Suprapubic skin (tissue), 3 donors: Measurements from ENCODE around the gene SHISA3.

ENCODE experiments used
- POLR2AphosphoS5 ChIP-seq, 3 donors: sonication (generic); formaldehyde crosslinking; IDR thresholded peaks; one replicate each; pipeline ENCODE4 v1.6.1; 2017; ENCODE audit warnings: antibody characterized with exemption in 3 of 3
- TF ChIP-seq, protein P1 (sequence below), 2 donors: fragments of 200-600 bp in 1 of 2; fragments of 450-650 bp in 1 of 2; sonication (generic) in 1 of 2; IDR thresholded peaks; one replicate each; pipeline ENCODE4 v1.5.1; 2016 to 2019; ENCODE audit warnings: antibody characterized with exemption in 2 of 2, mild to moderate bottlenecking in 1 of 2, moderate library complexity in 1 of 2

DNA sequence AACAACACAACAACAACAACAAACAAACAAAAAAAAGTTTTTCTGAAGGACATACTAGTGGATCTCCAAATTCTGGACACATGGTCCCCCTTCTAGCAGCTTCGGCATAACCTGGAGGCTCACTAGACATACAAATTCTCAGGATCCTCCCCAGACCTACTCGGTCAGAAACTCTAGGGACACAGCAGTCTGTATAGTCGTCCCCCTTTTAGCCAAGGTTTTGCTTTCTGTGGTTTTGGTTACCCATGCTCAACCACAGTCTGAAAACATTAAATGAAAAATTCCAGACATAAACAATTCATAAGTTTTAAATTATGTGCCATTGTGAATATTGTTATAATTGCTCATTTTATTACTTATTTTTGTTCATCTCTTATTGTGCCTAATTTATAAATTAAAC, 45.2 kb upstream of the SHISA3 start:
- TF ChIP-seq, protein P1, sequence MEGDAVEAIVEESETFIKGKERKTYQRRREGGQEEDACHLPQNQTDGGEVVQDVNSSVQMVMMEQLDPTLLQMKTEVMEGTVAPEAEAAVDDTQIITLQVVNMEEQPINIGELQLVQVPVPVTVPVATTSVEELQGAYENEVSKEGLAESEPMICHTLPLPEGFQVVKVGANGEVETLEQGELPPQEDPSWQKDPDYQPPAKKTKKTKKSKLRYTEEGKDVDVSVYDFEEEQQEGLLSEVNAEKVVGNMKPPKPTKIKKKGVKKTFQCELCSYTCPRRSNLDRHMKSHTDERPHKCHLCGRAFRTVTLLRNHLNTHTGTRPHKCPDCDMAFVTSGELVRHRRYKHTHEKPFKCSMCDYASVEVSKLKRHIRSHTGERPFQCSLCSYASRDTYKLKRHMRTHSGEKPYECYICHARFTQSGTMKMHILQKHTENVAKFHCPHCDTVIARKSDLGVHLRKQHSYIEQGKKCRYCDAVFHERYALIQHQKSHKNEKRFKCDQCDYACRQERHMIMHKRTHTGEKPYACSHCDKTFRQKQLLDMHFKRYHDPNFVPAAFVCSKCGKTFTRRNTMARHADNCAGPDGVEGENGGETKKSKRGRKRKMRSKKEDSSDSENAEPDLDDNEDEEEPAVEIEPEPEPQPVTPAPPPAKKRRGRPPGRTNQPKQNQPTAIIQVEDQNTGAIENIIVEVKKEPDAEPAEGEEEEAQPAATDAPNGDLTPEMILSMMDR (IDR thresholded peaks at IDR 0.05): no peak
- TF ChIP-seq POLR2AphosphoS5 (IDR thresholded peaks at IDR 0.05): no peak
